SU-DHL-6 (cell line): ENCODE results near the gene PDP2.

ENCODE experiments used
- H2AFZ ChIP-seq: fragments of 200-600 bp; sonication (generic); 2 replicates; pipeline ENCODE4 v1.6.1; 2014; ENCODE audit warnings: low read depth, mild to moderate bottlenecking, moderate library complexity, mixed read lengths, antibody characterized with exemption, low read length; ENCODE audit not compliant: severe bottlenecking
- H3F3A ChIP-seq: fragments of 200-600 bp; shearing (Covaris generic); 2 replicates; pipeline ENCODE4 v1.6.0; 2016; ENCODE audit warnings: antibody characterized with exemption, mild to moderate bottlenecking; ENCODE audit not compliant: insufficient read depth
- H3K27ac ChIP-seq: fragments of 200-600 bp; sonication (generic); 2 replicates; pipeline ENCODE4 v1.5.1; 2016; ENCODE audit warnings: low read depth, mild to moderate bottlenecking, low read length, moderate library complexity, mixed read lengths
- H3K27me3 ChIP-seq: fragments of 200-600 bp; sonication (generic), shearing (Covaris generic); 2 replicates; pipeline ENCODE4 v1.6.0; 2014; ENCODE audit warnings: mild to moderate bottlenecking, low read length
- H3K36me3 ChIP-seq: fragments of 200-600 bp; sonication (generic); 2 replicates; pipeline ENCODE4 v1.6.1; 2014; ENCODE audit warnings: mild to moderate bottlenecking, low read length, mixed read lengths
- H3K4me2 ChIP-seq: fragments of 300-600, 200-600 bp; shearing (Covaris generic), sonication (generic); 2 replicates; pipeline ENCODE4 v1.6.0; 2014; ENCODE audit warnings: low read length, low read depth, mild to moderate bottlenecking; ENCODE audit not compliant: poor library complexity, severe bottlenecking
- H3K4me3 ChIP-seq: fragments of 200-600 bp; sonication (generic); 2 replicates; pipeline ENCODE4 v1.5.1; 2014; ENCODE audit warnings: antibody characterized with exemption, low read length, mild to moderate bottlenecking, mixed read lengths; ENCODE audit not compliant: insufficient read depth, poor library complexity, severe bottlenecking
- H3K79me2 ChIP-seq: fragments of 200-600 bp; sonication (generic); 2 replicates; pipeline ENCODE4 v1.6.1; 2014; ENCODE audit warnings: mild to moderate bottlenecking, low read length, moderate library complexity; ENCODE audit not compliant: insufficient read depth
- H3K9ac ChIP-seq: fragments of 200-600 bp; sonication (generic); 2 replicates; pipeline ENCODE4 v1.7.0; 2014; ENCODE audit warnings: mild to moderate bottlenecking, low read length
- H3K9me2 ChIP-seq: fragments of 200-600 bp; sonication (generic); replicated peaks from 2 replicates; pipeline ENCODE4 v1.6.1; 2014; ENCODE audit warnings: low read length; ENCODE audit not compliant: insufficient read depth
- H3K9me3 ChIP-seq: fragments of 200-600 bp; sonication (generic); 2 replicates; pipeline ENCODE4 v1.6.1; 2014; ENCODE audit warnings: low read length, mixed read lengths; ENCODE audit not compliant: insufficient read depth
- H4K20me1 ChIP-seq: fragments of 200-600 bp; sonication (generic); 2 replicates; pipeline ENCODE4 v1.6.1; 2014; ENCODE audit warnings: low read depth, mild to moderate bottlenecking, antibody characterized with exemption, low read length, moderate library complexity, mixed read lengths
- EZH2phosphoT487 ChIP-seq: fragments of 200-600 bp; sonication (generic), shearing (Covaris generic); conservative IDR thresholded peaks from 2 replicates; pipeline ENCODE4 v1.6.1; 2018; ENCODE audit warnings: mild to moderate bottlenecking, antibody characterized with exemption, low read length, moderate library complexity, mixed read lengths
- TF ChIP-seq, protein P1 (sequence below): fragments of 200-600 bp; sonication (generic); IDR thresholded peaks from one replicate; pipeline ENCODE4 v1.5.1; 2017; ENCODE audit warnings: antibody characterized with exemption, mild to moderate bottlenecking, low read length, moderate library complexity; ENCODE audit not compliant: insufficient read depth, poor library complexity, severe bottlenecking

Gene PDP2

DNA sequence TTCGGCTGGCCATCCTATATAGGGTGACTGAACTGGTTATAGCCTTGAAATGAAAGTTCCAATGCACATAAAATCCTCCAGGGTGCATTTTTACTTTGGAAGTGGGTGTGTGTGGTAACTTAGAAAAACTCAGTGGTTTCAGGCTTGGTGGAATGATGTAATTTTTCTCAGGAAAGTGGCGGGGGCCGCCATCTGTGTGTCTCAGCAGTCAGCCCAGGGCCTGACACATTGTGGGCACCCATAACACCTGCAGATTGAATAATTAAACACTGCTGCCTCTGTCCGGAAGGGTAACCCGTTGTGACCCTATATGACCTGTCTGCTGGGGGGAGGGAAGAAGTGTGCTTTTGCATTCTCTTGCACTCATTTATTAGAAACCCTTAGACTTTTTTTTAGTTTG is 2.2 kb upstream of the PDP2 start:
- no peak overlapping the region for H3K4me3 ChIP-seq
- TF ChIP-seq EZH2phosphoT487, result no peak
- TF ChIP-seq, protein P1, sequence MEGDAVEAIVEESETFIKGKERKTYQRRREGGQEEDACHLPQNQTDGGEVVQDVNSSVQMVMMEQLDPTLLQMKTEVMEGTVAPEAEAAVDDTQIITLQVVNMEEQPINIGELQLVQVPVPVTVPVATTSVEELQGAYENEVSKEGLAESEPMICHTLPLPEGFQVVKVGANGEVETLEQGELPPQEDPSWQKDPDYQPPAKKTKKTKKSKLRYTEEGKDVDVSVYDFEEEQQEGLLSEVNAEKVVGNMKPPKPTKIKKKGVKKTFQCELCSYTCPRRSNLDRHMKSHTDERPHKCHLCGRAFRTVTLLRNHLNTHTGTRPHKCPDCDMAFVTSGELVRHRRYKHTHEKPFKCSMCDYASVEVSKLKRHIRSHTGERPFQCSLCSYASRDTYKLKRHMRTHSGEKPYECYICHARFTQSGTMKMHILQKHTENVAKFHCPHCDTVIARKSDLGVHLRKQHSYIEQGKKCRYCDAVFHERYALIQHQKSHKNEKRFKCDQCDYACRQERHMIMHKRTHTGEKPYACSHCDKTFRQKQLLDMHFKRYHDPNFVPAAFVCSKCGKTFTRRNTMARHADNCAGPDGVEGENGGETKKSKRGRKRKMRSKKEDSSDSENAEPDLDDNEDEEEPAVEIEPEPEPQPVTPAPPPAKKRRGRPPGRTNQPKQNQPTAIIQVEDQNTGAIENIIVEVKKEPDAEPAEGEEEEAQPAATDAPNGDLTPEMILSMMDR, result no peak
- H3K9ac ChIP-seq, result no peak overlapping the region
- peaks cover 6% of the 10 kb centered on the region; the same call in 1 of the 2 replicates for H3F3A ChIP-seq
- no peaks in the 10 kb centered on the region for H3K9me2 ChIP-seq
- no peak overlapping the region for H2AFZ ChIP-seq
- no peaks in the 10 kb centered on the region for H4K20me1 ChIP-seq
- peaks cover 7% of the 10 kb centered on the region; the same call in 1 of the 2 replicates for H3K79me2 ChIP-seq
- H3K27me3 ChIP-seq, result no peaks in the 10 kb centered on the region
- H3K4me2 ChIP-seq, result no peak overlapping the region
- no peaks in the 10 kb centered on the region for H3K9me3 ChIP-seq
- no peak overlapping the region for H3K27ac ChIP-seq
- H3K36me3 ChIP-seq, result no peaks in the 10 kb centered on the region

- no peaks in the 10 kb centered on the region for H4K20me1 ChIP-seq
- TF ChIP-seq EZH2phosphoT487, result no peak
- TF ChIP-seq, protein P1, result no peak
- H3K9ac ChIP-seq, result peak overlapping the region; percentile 70
- peak overlapping the region; percentile 63 for H3K4me2 ChIP-seq
- no peak overlapping the region for H3K27ac ChIP-seq
- H3F3A ChIP-seq, result no peaks in the 10 kb centered on the region
- H3K36me3 ChIP-seq, result peaks cover 3% of the 10 kb centered on the region; the same call in 1 of the 2 replicates
- peak overlapping the region; percentile 84 for H2AFZ ChIP-seq
- peak overlapping the region; percentile 78 for H3K4me3 ChIP-seq
- no peaks in the 10 kb centered on the region for H3K9me2 ChIP-seq
- H3K27me3 ChIP-seq, result no peaks in the 10 kb centered on the region
- peaks cover 7% of the 10 kb centered on the region; the same call in 1 of the 2 replicates for H3K79me2 ChIP-seq
- H3K9me3 ChIP-seq, result no peaks in the 10 kb centered on the region
Observed at GRCh38 chr16:66881014-66881417, 701 bp downstream of the PDP2 start.

- Histone ChIP-seq H4K20me1 (no peaks in the 10 kb centered on the region), H3K4me2 (peak overlapping the region; percentile 63), H3K27ac (no peak overlapping the region), H3K9me2 (no peaks in the 10 kb centered on the region), H3K27me3 (no peaks in the 10 kb centered on the region), H3K36me3 (peaks cover 3% of the 10 kb centered on the region; the same call in 1 of the 2 replicates), H3K4me3 (peak overlapping the region; percentile 78), H2AFZ (no peak overlapping the region), H3K79me2 (peaks cover 7% of the 10 kb centered on the region; the same call in 1 of the 2 replicates), H3K9me3 (no peaks in the 10 kb centered on the region), H3F3A (no peaks in the 10 kb centered on the region), H3K9ac (peak overlapping the region; percentile 70)
- TF ChIP-seq EZH2phosphoT487, result no peak
- TF ChIP-seq, protein P1, result no peak
Observed at GRCh38 chr16:66881560-66881959, 1.2 kb downstream of the PDP2 start.
